Neural cell (in vitro differentiated cells): ENCODE results near the gene CABLES2. TPM values are rescaled to one million over a fixed set of nuclear protein-coding genes. Genes with fewer than 3 reads are reported as not detected.

Experiments used
- H2AFZ ChIP-seq: fragments of 200-600, 300-800 bp; sonication (generic), shearing (Covaris generic); 2 replicates; pipeline ENCODE4 v1.6.0; 2014; ENCODE audit warnings: low read depth, mild to moderate bottlenecking, antibody characterized with exemption, low read length, moderate library complexity
- H3F3A ChIP-seq: fragments of 200-600 bp; shearing (Covaris generic); 2 replicates; pipeline ENCODE4 v1.6.1; 2016; ENCODE audit warnings: mild to moderate bottlenecking, moderate library complexity, mixed read lengths, antibody characterized with exemption, low read length; ENCODE audit not compliant: insufficient read depth, poor library complexity, severe bottlenecking
- H3K27ac ChIP-seq: fragments of 200-600, 300-800 bp; sonication (generic), shearing (Covaris generic); 2 replicates; pipeline ENCODE4 v1.5.1; 2014; ENCODE audit warnings: mild to moderate bottlenecking, low read length, moderate library complexity
- H3K27me3 ChIP-seq: fragments of 300-800, 200-600 bp; sonication (generic), shearing (Covaris generic); 2 replicates; pipeline ENCODE4 v1.6.0; 2014; ENCODE audit warnings: mild to moderate bottlenecking, low read depth, low read length, moderate library complexity; ENCODE audit not compliant: insufficient read depth
- H3K36me3 ChIP-seq: fragments of 300-800, 200-600 bp; sonication (generic), shearing (Covaris generic); 2 replicates; pipeline ENCODE4 v1.5.1; 2014; ENCODE audit warnings: mild to moderate bottlenecking, antibody characterized with exemption, low read length, moderate library complexity; ENCODE audit not compliant: insufficient read depth
- H3K4me2 ChIP-seq: fragments of 300-800, 200-600 bp; sonication (generic), shearing (Covaris generic); 2 replicates; pipeline ENCODE4 v1.6.0; 2014; ENCODE audit warnings: mild to moderate bottlenecking, low read length
- H3K4me3 ChIP-seq: fragments of 300-800, 200-600 bp; sonication (generic), shearing (Covaris generic); 2 replicates; pipeline ENCODE4 v1.5.1; 2014; ENCODE audit warnings: mild to moderate bottlenecking, low read length, moderate library complexity
- H3K79me2 ChIP-seq: fragments of 200-600 bp; shearing (Covaris generic); replicated peaks from 2 replicates; pipeline ENCODE4 v1.6.0; 2014; ENCODE audit warnings: mild to moderate bottlenecking, low read length, moderate library complexity; ENCODE audit not compliant: insufficient read depth
- H3K9ac ChIP-seq: fragments of 300-800, 200-600 bp; sonication (generic), shearing (Covaris generic); 2 replicates; pipeline ENCODE4 v1.6.1; 2016; ENCODE audit warnings: mild to moderate bottlenecking, low read length, mixed read lengths
- H3K9me2 ChIP-seq: fragments of 200-600 bp; shearing (Covaris generic); 2 replicates; pipeline ENCODE4 v1.6.1; 2016; ENCODE audit warnings: mild to moderate bottlenecking, low read length, mixed read lengths; ENCODE audit not compliant: insufficient read depth
- H3K9me3 ChIP-seq: fragments of 200-600, 300-800 bp; sonication (generic), shearing (Covaris generic); 2 replicates; pipeline ENCODE4 v1.6.1; 2016; ENCODE audit warnings: mild to moderate bottlenecking, mixed run types, low read length, moderate library complexity, mixed read lengths
- H4K20me1 ChIP-seq: fragments of 200-600 bp; shearing (Covaris generic); 2 replicates; pipeline ENCODE4 v1.6.1; 2016; ENCODE audit warnings: mild to moderate bottlenecking, mixed run types; ENCODE audit not compliant: insufficient read depth
- EP300 ChIP-seq: fragments of 450-650 bp; conservative IDR thresholded peaks from 2 replicates; pipeline ENCODE4 v1.6.1; 2014; ENCODE audit warnings: antibody characterized with exemption, mild to moderate bottlenecking, moderate library complexity; ENCODE audit not compliant: poor library complexity, severe bottlenecking
- EZH2 ChIP-seq: fragments of 200-600, 300-800 bp; shearing (Covaris generic), sonication (generic); IDR thresholded peaks from 2 replicates; pipeline ENCODE4 v1.6.1; 2014; ENCODE audit warnings: antibody characterized with exemption, low read length, borderline replicate concordance, mild to moderate bottlenecking; ENCODE audit not compliant: insufficient read depth, poor library complexity, severe bottlenecking
- MXI1 ChIP-seq: fragments of 450-650 bp; conservative IDR thresholded peaks from 2 replicates; pipeline ENCODE4 v1.6.1; 2014; ENCODE audit warnings: antibody characterized with exemption, mild to moderate bottlenecking; ENCODE audit not compliant: poor library complexity, severe bottlenecking
- POLR2AphosphoS5 ChIP-seq: IDR thresholded peaks from 2 replicates; pipeline ENCODE4 v1.6.1; 2012
- RAD21 ChIP-seq: fragments of 450-650 bp; conservative IDR thresholded peaks from 2 replicates; pipeline ENCODE4 v1.6.1; 2014; ENCODE audit warnings: antibody characterized with exemption, mild to moderate bottlenecking, moderate library complexity
- SMC3 ChIP-seq: fragments of 450-650 bp; conservative IDR thresholded peaks from 2 replicates; pipeline ENCODE4 v1.6.1; 2014; ENCODE audit warnings: antibody characterized with exemption, mild to moderate bottlenecking, moderate library complexity; ENCODE audit not compliant: poor library complexity
- TAF1 ChIP-seq: IDR thresholded peaks from 2 replicates; pipeline ENCODE4 v1.6.1; 2012; ENCODE audit warnings: low read depth
- polyA plus RNA-seq: library from polyadenylated mRNA; depleted of rRNA; stranded (reverse); fragments of >200 nt; gene quantifications from 2 replicates; pipeline ENCODE4 v1.2.3, GENCODE V29; 2014
- TF ChIP-seq, protein P1 (sequence below): IDR thresholded peaks from 2 replicates; pipeline ENCODE4 v1.6.1; 2012; ENCODE audit warnings: borderline replicate concordance
- TF ChIP-seq, protein P2 (sequence below): fragments of 450-650 bp; IDR thresholded peaks from 2 replicates; pipeline ENCODE4 v1.5.1; 2014; ENCODE audit warnings: antibody characterized with exemption, mild to moderate bottlenecking, moderate library complexity; ENCODE audit not compliant: poor library complexity, severe bottlenecking

The CABLES2 gene
- polyA plus RNA-seq, 1 donor from 2014 or later, result 8.3 TPM

DNA sequence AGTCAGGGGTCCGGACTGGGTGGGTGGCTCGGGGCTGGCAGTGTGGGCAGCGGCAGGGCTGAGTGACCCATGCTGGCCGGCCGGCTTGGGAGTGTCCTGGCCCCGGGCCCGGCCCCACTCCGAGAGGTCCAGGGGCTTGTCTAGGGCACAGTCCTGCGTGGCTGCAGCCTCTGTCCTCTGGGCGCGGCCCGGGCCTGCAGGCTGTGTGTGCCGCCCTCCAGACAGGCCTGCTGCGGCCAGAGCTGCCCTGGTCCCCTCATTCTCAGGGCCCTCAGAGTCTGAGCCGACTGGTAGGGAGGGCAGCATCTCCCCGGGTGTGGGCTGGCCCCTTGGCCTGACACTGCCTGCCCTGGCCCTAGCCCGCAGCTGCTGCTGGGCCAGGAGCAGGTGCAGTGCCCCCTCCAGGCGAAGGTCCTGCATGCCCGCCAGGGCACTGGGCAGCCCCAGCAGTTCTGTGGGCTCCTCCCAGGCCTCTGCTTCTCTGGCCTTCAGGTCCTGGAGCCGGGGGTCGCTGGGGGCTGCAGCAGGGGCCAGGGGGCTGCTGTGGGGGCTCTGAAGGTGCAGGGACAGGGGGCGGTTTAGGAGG is 6.9 kb upstream of the CABLES2 start:
- no peaks in the 10 kb centered on the region for H4K20me1 ChIP-seq
- no peak overlapping the region for H3K27ac ChIP-seq
- no peaks in the 10 kb centered on the region for H3K9me2 ChIP-seq
- no peak overlapping the region for H3K4me3 ChIP-seq
- H3K27me3 ChIP-seq, result no peaks in the 10 kb centered on the region
- TF ChIP-seq, protein P1, sequence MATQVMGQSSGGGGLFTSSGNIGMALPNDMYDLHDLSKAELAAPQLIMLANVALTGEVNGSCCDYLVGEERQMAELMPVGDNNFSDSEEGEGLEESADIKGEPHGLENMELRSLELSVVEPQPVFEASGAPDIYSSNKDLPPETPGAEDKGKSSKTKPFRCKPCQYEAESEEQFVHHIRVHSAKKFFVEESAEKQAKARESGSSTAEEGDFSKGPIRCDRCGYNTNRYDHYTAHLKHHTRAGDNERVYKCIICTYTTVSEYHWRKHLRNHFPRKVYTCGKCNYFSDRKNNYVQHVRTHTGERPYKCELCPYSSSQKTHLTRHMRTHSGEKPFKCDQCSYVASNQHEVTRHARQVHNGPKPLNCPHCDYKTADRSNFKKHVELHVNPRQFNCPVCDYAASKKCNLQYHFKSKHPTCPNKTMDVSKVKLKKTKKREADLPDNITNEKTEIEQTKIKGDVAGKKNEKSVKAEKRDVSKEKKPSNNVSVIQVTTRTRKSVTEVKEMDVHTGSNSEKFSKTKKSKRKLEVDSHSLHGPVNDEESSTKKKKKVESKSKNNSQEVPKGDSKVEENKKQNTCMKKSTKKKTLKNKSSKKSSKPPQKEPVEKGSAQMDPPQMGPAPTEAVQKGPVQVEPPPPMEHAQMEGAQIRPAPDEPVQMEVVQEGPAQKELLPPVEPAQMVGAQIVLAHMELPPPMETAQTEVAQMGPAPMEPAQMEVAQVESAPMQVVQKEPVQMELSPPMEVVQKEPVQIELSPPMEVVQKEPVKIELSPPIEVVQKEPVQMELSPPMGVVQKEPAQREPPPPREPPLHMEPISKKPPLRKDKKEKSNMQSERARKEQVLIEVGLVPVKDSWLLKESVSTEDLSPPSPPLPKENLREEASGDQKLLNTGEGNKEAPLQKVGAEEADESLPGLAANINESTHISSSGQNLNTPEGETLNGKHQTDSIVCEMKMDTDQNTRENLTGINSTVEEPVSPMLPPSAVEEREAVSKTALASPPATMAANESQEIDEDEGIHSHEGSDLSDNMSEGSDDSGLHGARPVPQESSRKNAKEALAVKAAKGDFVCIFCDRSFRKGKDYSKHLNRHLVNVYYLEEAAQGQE, result no peak
- TF ChIP-seq, protein P2, sequence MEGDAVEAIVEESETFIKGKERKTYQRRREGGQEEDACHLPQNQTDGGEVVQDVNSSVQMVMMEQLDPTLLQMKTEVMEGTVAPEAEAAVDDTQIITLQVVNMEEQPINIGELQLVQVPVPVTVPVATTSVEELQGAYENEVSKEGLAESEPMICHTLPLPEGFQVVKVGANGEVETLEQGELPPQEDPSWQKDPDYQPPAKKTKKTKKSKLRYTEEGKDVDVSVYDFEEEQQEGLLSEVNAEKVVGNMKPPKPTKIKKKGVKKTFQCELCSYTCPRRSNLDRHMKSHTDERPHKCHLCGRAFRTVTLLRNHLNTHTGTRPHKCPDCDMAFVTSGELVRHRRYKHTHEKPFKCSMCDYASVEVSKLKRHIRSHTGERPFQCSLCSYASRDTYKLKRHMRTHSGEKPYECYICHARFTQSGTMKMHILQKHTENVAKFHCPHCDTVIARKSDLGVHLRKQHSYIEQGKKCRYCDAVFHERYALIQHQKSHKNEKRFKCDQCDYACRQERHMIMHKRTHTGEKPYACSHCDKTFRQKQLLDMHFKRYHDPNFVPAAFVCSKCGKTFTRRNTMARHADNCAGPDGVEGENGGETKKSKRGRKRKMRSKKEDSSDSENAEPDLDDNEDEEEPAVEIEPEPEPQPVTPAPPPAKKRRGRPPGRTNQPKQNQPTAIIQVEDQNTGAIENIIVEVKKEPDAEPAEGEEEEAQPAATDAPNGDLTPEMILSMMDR, result no peak
- TF ChIP-seq RAD21 (no peak), SMC3 (no peak), MXI1 (no peak), POLR2AphosphoS5 (no peak), EP300 (no peak), EZH2 (no peak), TAF1 (no peak)
- H3K9me3 ChIP-seq, result no peaks in the 10 kb centered on the region
- no peaks in the 10 kb centered on the region for H3K79me2 ChIP-seq
- no peak overlapping the region for H3K9ac ChIP-seq
- no peak overlapping the region for H2AFZ ChIP-seq
- no peak overlapping the region for H3K4me2 ChIP-seq
- no peaks in the 10 kb centered on the region for H3K36me3 ChIP-seq
- H3F3A ChIP-seq, result no peaks in the 10 kb centered on the region

DNA sequence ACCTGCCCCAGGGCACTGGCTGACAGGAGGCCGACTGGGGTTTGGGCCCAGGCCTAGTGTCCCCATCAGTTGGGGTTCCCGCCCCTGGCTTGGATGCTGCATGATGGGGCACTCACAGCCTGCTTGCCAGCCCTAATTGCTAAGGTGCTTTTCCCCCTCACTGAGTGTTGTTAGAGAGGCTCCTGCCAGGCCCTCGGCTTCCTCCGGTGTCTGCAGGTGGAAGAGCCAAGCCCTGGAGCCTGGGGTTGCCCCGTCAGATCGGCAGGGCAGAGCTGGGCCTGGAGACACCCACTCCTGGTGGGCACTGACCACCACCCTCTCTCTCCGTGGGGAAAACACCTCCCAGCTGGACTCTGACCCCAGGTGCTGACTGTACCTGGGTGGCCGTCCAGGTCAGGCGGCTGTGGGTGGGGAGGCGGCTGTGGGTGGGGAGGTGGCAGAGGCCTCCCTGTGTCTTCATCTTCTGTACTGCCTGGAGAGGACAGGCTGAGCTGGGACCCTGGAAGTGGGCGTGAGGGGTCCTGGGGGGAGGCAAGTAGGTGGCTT is 6.0 kb upstream of the CABLES2 start:
- Histone ChIP-seq H3K9me2 (no peaks in the 10 kb centered on the region), H4K20me1 (no peaks in the 10 kb centered on the region), H3K36me3 (no peaks in the 10 kb centered on the region), H3K9ac (no peak overlapping the region), H2AFZ (no peak overlapping the region), H3K79me2 (no peaks in the 10 kb centered on the region), H3K27me3 (no peaks in the 10 kb centered on the region), H3F3A (no peaks in the 10 kb centered on the region), H3K4me3 (no peak overlapping the region), H3K27ac (no peak overlapping the region), H3K9me3 (no peaks in the 10 kb centered on the region), H3K4me2 (no peak overlapping the region)
- TF ChIP-seq MXI1 (no peak), EP300 (no peak), RAD21 (no peak), SMC3 (no peak), TAF1 (no peak), EZH2 (no peak), POLR2AphosphoS5 (no peak)
- TF ChIP-seq, protein P1, result no peak
- TF ChIP-seq, protein P2, result no peak
